ENCODE results near the gene HDAC3.
"Not testable (repeated sequence)": the region's sequence is repeated elsewhere in the genome, so short reads cannot be mapped to it uniquely, and the experiment has no call there.

The HDAC3 gene

GRCh38 chr5:141637123-141637766 is 596 bp upstream of the HDAC3 start:
- in situ Hi-C loops (cut with HindIII; ENCODE audit: low sequenced_read_pairs) = no loop called here

- in situ Hi-C loops (cut with HindIII; ENCODE audit: low sequenced_read_pairs) = no loop called here
These were observed 590 bp downstream of the HDAC3 start for GRCh38 chr5:141636106-141636412.

- in situ Hi-C loops (cut with HindIII; ENCODE audit: low sequenced_read_pairs) = no loop called here
These were observed 1.0 kb downstream of the HDAC3 start for GRCh38 chr5:141635646-141636045.

GRCh38 chr5:141634720-141635119 is 1.9 kb downstream of the HDAC3 start:
- in situ Hi-C loops (cut with HindIII; ENCODE audit: low sequenced_read_pairs) = no loop called here

GRCh38 chr5:141633871-141634561 is 2.6 kb downstream of the HDAC3 start:
- in situ Hi-C loops (cut with HindIII; ENCODE audit: low sequenced_read_pairs) = no loop called here

- in situ Hi-C loops (cut with HindIII; ENCODE audit: low sequenced_read_pairs) = no loop called here
These were observed 4.0 kb downstream of the HDAC3 start for GRCh38 chr5:141632650-141633049.

GRCh38 chr5:141630570-141631140 is 6.0 kb downstream of the HDAC3 start:
- in situ Hi-C loops (cut with HindIII; ENCODE audit: low sequenced_read_pairs) = no loop called here

GRCh38 chr5:141628175-141628788 is 8.4 kb downstream of the HDAC3 start:
- in situ Hi-C loops (cut with HindIII; ENCODE audit: low sequenced_read_pairs) = no loop called here

- in situ Hi-C loops (cut with HindIII; ENCODE audit: low sequenced_read_pairs) = no loop called here
These were observed 13.0 kb downstream of the HDAC3 start for GRCh38 chr5:141623611-141624010.

GRCh38 chr5:141623186-141623585 is 13.5 kb downstream of the HDAC3 start:
- in situ Hi-C loops (cut with HindIII; ENCODE audit: low sequenced_read_pairs) = no loop called here

GRCh38 chr5:141618804-141619554 is 17.7 kb downstream of the HDAC3 start, which contains the start of gene DIAPH1:
DIAPH1 (minus strand) TSS chr5:141619000; CDS start chr5:141618914, 86 bp downstream.
- in situ Hi-C loops (cut with HindIII; ENCODE audit: low sequenced_read_pairs) = loop anchor here (5.0 kb wide), 1 partner anchor 33 kb away; the partner anchor contains the start of gene FCHSD1

- in situ Hi-C loops (cut with HindIII; ENCODE audit: low sequenced_read_pairs) = loop anchor here (5.0 kb wide), 1 partner anchor 34 kb away; the partner anchor contains the start of gene FCHSD1
These were observed 18.4 kb downstream of the HDAC3 start for GRCh38 chr5:141618030-141618803.

GRCh38 chr5:141617682-141618029 is 19.0 kb downstream of the HDAC3 start:
- in situ Hi-C loops (cut with HindIII; ENCODE audit: low sequenced_read_pairs) = loop anchor here (5.0 kb wide), 1 partner anchor 35 kb away; the partner anchor contains the start of gene FCHSD1

GRCh38 chr5:141617128-141617527 is 19.5 kb downstream of the HDAC3 start:
- in situ Hi-C loops (cut with HindIII; ENCODE audit: low sequenced_read_pairs) = loop anchor here (5.0 kb wide), 1 partner anchor 35 kb away; the partner anchor contains the start of gene FCHSD1

GRCh38 chr5:141615991-141616720 is 20.5 kb downstream of the HDAC3 start:
- in situ Hi-C loops (cut with HindIII; ENCODE audit: low sequenced_read_pairs) = loop anchor here (5.0 kb wide), 1 partner anchor 36 kb away; the partner anchor contains the start of gene FCHSD1

- in situ Hi-C loops (cut with HindIII; ENCODE audit: low sequenced_read_pairs) = no loop called here
These were observed 23.3 kb downstream of the HDAC3 start for GRCh38 chr5:141613344-141613743.

- in situ Hi-C loops (cut with HindIII; ENCODE audit: low sequenced_read_pairs) = no loop called here
These were observed 25.4 kb downstream of the HDAC3 start for GRCh38 chr5:141611289-141611688.

- in situ Hi-C loops (cut with HindIII; ENCODE audit: low sequenced_read_pairs) = not testable (repeated sequence)
These were observed 26.7 kb downstream of the HDAC3 start for GRCh38 chr5:141609921-141610320.

- in situ Hi-C loops (cut with HindIII; ENCODE audit: low sequenced_read_pairs) = no loop called here
These were observed 27.6 kb downstream of the HDAC3 start for GRCh38 chr5:141609044-141609443.
